ENCODE data around the gene VPS45. TPM values are rescaled to one million over a fixed set of nuclear protein-coding genes. Genes with fewer than 3 reads are reported as not detected.
"Not testable (repeated sequence)": the region's sequence is repeated elsewhere in the genome, so short reads cannot be mapped to it uniquely, and the experiment has no call there.

VPS45 gene
- total RNA-seq, 4 donors from 2014 or later, result 38.9 to 56.5 (median 44.9) TPM

DNA sequence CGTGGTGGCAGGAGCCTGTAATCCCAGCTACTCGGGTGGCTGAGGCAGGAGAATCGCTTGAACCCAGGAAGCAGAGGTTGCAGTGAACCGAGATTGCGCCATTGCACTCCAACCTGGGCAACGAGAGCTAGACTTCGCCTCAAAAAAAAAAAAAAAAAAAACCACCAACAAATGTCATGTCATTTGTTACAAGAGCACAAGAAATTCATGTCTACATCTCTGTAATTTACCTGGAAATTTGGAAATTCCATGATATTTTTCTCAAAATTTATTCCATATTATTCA, 16.5 kb upstream of the VPS45 start:
- TF ChIP-seq CTCF (IDR thresholded peaks at IDR 0.05) (no peak), POLR2A (IDR thresholded peaks at IDR 0.05; ENCODE audit: low read depth) (no peak), POLR2AphosphoS5 (IDR thresholded peaks at IDR 0.05) (no peak), EP300 (IDR thresholded peaks at IDR 0.05) (no peak)
- intact Hi-C loops (cut with DNase I), result loop anchor here (2.0 kb wide), 1 partner anchor 88 kb away; no protein-coding TSS in a partner anchor
- H3K27me3 ChIP-seq, result no peaks in the 10 kb centered on the region
- H3K27ac ChIP-seq (replicated peaks in 1 of 4), result no peak overlapping the region
- DNase-seq (ENCODE audit: extremely low spot score), result no peak
- H3K9me3 ChIP-seq, result no peaks in the 10 kb centered on the region
- peaks cover 0 to 10% (median 8%) of the 10 kb centered on the region in 4 donors for H3K4me1 ChIP-seq
- H3K4me3 ChIP-seq, result no peak overlapping the region
- peaks cover 0 to 5% (median 0%) of the 10 kb centered on the region in 4 donors for H3K36me3 ChIP-seq
- 62% methylated on average over 7 of the region's 7 CpGs for WGBS

DNA sequence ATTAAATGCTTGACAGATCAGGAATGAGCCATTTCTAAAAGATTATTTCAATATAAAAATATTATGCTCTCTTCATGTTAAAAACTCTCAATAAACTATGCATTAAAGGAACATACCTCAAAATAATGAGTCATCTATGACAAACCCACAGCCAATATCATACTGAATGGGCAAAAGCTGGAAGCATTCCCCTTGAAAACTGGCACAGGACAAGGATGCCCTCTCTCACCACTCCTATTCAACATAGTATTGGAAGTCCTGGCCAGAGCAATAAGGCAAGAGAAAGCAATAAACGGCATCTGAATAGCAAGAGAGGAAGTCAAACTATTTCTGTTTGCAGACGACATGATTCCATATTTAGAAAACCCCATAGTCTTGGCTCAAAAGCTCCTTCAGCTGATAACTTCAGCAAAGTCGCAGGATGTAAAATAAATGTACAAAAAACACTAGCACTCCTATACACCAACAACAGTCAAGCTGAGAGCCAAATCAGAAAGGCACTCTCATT, 15.6 kb upstream of the VPS45 start:
- not testable (repeated sequence) for H3K27ac ChIP-seq (replicated peaks in 1 of 4); H3K4me3 ChIP-seq; DNase-seq (ENCODE audit: extremely low spot score); H3K9me3 ChIP-seq; H3K36me3 ChIP-seq; H3K27me3 ChIP-seq
- intact Hi-C loops (cut with DNase I), result loop anchor here (2.0 kb wide), 1 partner anchor 89 kb away; no protein-coding TSS in a partner anchor
- WGBS, result 37% methylated on average over 3 of the region's 3 CpGs
- H3K4me1 ChIP-seq, result peaks cover 0 to 19% (median 8%) of the 10 kb centered on the region in 4 donors

DNA sequence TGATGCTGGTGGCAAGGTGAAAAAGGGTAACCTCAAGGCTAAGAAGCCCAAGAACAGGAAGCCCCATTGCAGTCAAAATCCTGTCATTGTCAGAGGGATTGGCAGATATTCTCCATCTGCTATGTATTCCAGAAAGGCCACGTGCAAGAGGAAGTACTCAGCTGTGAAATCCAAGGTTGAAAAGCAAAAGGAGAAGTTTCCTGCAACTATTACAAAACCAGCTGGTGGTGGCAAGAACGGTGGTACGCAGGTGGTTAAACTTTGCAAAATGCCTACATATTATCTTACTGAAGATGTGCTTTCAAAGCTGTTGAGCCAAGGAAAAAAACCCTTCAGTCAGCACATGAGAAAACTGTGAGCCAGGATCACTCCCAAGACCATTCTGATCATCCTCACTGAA, 13.7 kb upstream of the VPS45 start:
- Histone ChIP-seq H3K27ac (replicated peaks in 1 of 4) (no peak overlapping the region), H3K4me1 (peaks cover 0 to 19% (median 8%) of the 10 kb centered on the region in 4 donors), H3K27me3 (no peaks in the 10 kb centered on the region), H3K36me3 (no peaks in the 10 kb centered on the region), H3K9me3 (no peaks in the 10 kb centered on the region), H3K4me3 (no peak overlapping the region)
- TF ChIP-seq POLR2AphosphoS5 (IDR thresholded peaks at IDR 0.05) (no peak), POLR2A (IDR thresholded peaks at IDR 0.05; ENCODE audit: low read depth) (no peak), CTCF (IDR thresholded peaks at IDR 0.05) (no peak), EP300 (IDR thresholded peaks at IDR 0.05) (no peak)
- no peak for DNase-seq (ENCODE audit: extremely low spot score)
- WGBS, result 70% methylated on average over 3 of the region's 3 CpGs
- intact Hi-C loops (cut with DNase I), result no loop called here

GRCh38 chr1:150055507-150055906, 12.1 kb upstream of the VPS45 start:
- H3K4me1 ChIP-seq, result peaks cover 0 to 27% (median 15%) of the 10 kb centered on the region in 4 donors
- DNase-seq (ENCODE audit: extremely low spot score); H3K27me3 ChIP-seq; H3K9me3 ChIP-seq; H3K27ac ChIP-seq (replicated peaks in 1 of 4); H3K36me3 ChIP-seq; intact Hi-C loops (cut with DNase I); H3K4me3 ChIP-seq: not testable (repeated sequence)
- WGBS, result 94% methylated on average over 4 of the region's 4 CpGs

DNA sequence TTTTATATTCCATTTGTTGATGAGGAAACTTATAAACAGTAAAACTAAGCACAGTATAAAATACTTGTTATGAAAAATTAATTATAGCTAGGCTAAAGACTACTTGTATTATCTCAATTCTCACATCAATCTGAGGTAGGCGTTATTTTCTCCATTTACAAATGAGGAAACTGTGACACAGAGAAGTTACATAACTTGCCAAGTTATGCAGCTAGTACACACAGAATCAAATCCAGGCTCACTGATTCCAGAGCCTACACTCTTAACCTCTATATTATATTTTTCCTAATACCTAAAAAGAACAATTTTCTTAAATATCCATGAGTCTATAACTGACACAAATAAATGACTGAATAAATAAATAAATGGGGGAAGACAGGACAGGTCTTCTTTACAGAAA, 11.2 kb upstream of the VPS45 start:
- H3K27ac ChIP-seq (replicated peaks in 1 of 4), result no peak overlapping the region
- no peaks in the 10 kb centered on the region for H3K9me3 ChIP-seq
- no peak overlapping the region for H3K4me3 ChIP-seq
- no peaks in the 10 kb centered on the region for H3K27me3 ChIP-seq
- H3K36me3 ChIP-seq, result no peaks in the 10 kb centered on the region
- H3K4me1 ChIP-seq, result peaks cover 2 to 31% (median 18%) of the 10 kb centered on the region in 4 donors
- intact Hi-C loops (cut with DNase I), result no loop called here
- TF ChIP-seq EP300 (IDR thresholded peaks at IDR 0.05) (no peak), CTCF (IDR thresholded peaks at IDR 0.05) (no peak), POLR2A (IDR thresholded peaks at IDR 0.05; ENCODE audit: low read depth) (no peak), POLR2AphosphoS5 (IDR thresholded peaks at IDR 0.05) (no peak)
- WGBS, result 21% methylated on average over 1 of the region's 1 CpG
- no peak for DNase-seq (ENCODE audit: extremely low spot score)

- TF ChIP-seq POLR2A (IDR thresholded peaks at IDR 0.05; ENCODE audit: low read depth) (no peak), EP300 (IDR thresholded peaks at IDR 0.05) (no peak)
- Histone ChIP-seq H3K36me3 (no peaks in the 10 kb centered on the region), H3K4me3 (no peak overlapping the region), H3K9me3 (no peaks in the 10 kb centered on the region), H3K27ac (replicated peaks in 1 of 4) (peak overlapping the region; percentile 64 to 78 (median 75)), H3K4me1 (peaks cover 14 to 43% (median 32%) of the 10 kb centered on the region in 4 donors), H3K27me3 (no peaks in the 10 kb centered on the region)
- intact Hi-C loops (cut with DNase I), result loop anchor here (5.0 kb wide), 1 partner anchor 48 kb away; the partner anchor contains the start of gene OTUD7B
- WGBS, result 67% methylated on average over 4 of the region's 4 CpGs
- no peak for DNase-seq (ENCODE audit: extremely low spot score)
Measured at GRCh38 chr1:150060260-150060659, 7.3 kb upstream of the VPS45 start.
